GM23338 (cell line): ENCODE results near the gene NID1. TPM values are rescaled to one million over a fixed set of nuclear protein-coding genes. Genes with fewer than 3 reads are reported as not detected.

Experiments used
- ATAC-seq: fragments of 200-7000 bp; cut with Tn5 transposase; 3 replicates; pipeline ENCODE4 v1.9.1; 2020
- DNase-seq: peaks from one replicate; pipeline ENCODE4 v3.0.0-alpha.2; 2015; ENCODE audit warnings: low spot score
- H2AFZ ChIP-seq: fragments of 200-600 bp; sonication (generic); 2 replicates; pipeline ENCODE4 v1.8.0; 2016; ENCODE audit warnings: antibody characterized with exemption, mild to moderate bottlenecking, moderate library complexity
- H3F3A ChIP-seq: fragments of 200-600 bp; sonication (generic); replicated peaks from 2 replicates; pipeline ENCODE4 v1.8.0; 2017; ENCODE audit warnings: antibody characterized with exemption, mixed run types, low read depth
- H3K27ac ChIP-seq: fragments of 200-600 bp; sonication (generic); 2 replicates; pipeline ENCODE4 v1.6.1; 2016; ENCODE audit warnings: low read depth
- H3K27me3 ChIP-seq: fragments of 200-600 bp; sonication (generic); 2 replicates; pipeline ENCODE4 v1.8.0; 2016; ENCODE audit warnings: mild to moderate bottlenecking, mixed run types, moderate library complexity; ENCODE audit not compliant: insufficient read depth
- H3K36me3 ChIP-seq: fragments of 200-600 bp; sonication (generic); 2 replicates; pipeline ENCODE4 v1.8.0; 2016; ENCODE audit warnings: mild to moderate bottlenecking; ENCODE audit not compliant: insufficient read depth
- H3K4me1 ChIP-seq: fragments of 200-600 bp; sonication (generic); 2 replicates; pipeline ENCODE4 v1.8.0; 2016; ENCODE audit warnings: mild to moderate bottlenecking, moderate library complexity; ENCODE audit not compliant: insufficient read depth
- H3K4me2 ChIP-seq: fragments of 200-600 bp; sonication (generic); 2 replicates; pipeline ENCODE4 v1.7.1; 2017; ENCODE audit warnings: mixed run types
- H3K4me3 ChIP-seq: fragments of 200-600 bp; sonication (generic); 2 replicates; pipeline ENCODE4 v1.6.1; 2016; ENCODE audit warnings: mixed run types
- H3K79me2 ChIP-seq: fragments of 200-600 bp; sonication (generic); replicated peaks from 2 replicates; pipeline ENCODE4 v1.8.0; 2017; ENCODE audit warnings: mild to moderate bottlenecking; ENCODE audit not compliant: insufficient read depth
- H3K9me2 ChIP-seq: fragments of 200-600 bp; sonication (generic); 2 replicates; pipeline ENCODE4 v1.8.0; 2017; ENCODE audit not compliant: insufficient read depth
- H4K20me1 ChIP-seq: fragments of 200-600 bp; sonication (generic); replicated peaks from 2 replicates; pipeline ENCODE4 v1.8.0; 2017; ENCODE audit warnings: mild to moderate bottlenecking; ENCODE audit not compliant: insufficient read depth
- H3K27ac Mint-ChIP-seq: 2 replicates; pipeline ENCODE4 v1.8.0; 2020; ENCODE audit warnings: inconsistent platforms, mild to moderate bottlenecking, moderate library complexity, mixed read lengths
- H3K27me3 Mint-ChIP-seq: 3 replicates; pipeline ENCODE4 v1.8.0; 2022; ENCODE audit warnings: low read depth, mild to moderate bottlenecking, moderate library complexity, mixed read lengths, inconsistent platforms; ENCODE audit not compliant: insufficient read depth, poor library complexity
- H3K36me3 Mint-ChIP-seq: 3 replicates; pipeline ENCODE4 v1.8.0; 2021; ENCODE audit warnings: low read depth, mild to moderate bottlenecking, inconsistent platforms, moderate library complexity, mixed read lengths
- H3K4me1 Mint-ChIP-seq: 3 replicates; pipeline ENCODE4 v1.8.0; 2020; ENCODE audit warnings: mild to moderate bottlenecking, inconsistent platforms, mixed read lengths
- H3K4me3 Mint-ChIP-seq: 3 replicates; pipeline ENCODE4 v1.8.0; 2021; ENCODE audit warnings: moderate library complexity, mild to moderate bottlenecking, inconsistent platforms, mixed read lengths
- H3K9me3 Mint-ChIP-seq: 3 replicates; pipeline ENCODE4 v1.8.0; 2020; ENCODE audit warnings: moderate library complexity, mild to moderate bottlenecking, inconsistent platforms, mixed read lengths
- CREB1 ChIP-seq: fragments of 250-450 bp; sonication (Bioruptor Pico); IDR thresholded peaks from 2 replicates; pipeline ENCODE4 v1.5.0; 2020; ENCODE audit warnings: low read depth, mild to moderate bottlenecking, moderate library complexity
- CTCF ChIP-seq, 2 experiments: fragments of 200-600 bp in 1 of 2; sonication (generic) in 1 of 2; conservative IDR thresholded peaks; 2 replicates each; pipeline versions ENCODE4 v1.5.1 to v1.6.1; 2016 to 2017; ENCODE audit warnings: antibody characterized with exemption in 2 of 2, low read depth in 2 of 2, mild to moderate bottlenecking in 2 of 2, moderate library complexity in 1 of 2
- ETS1 ChIP-seq: IDR thresholded peaks from 2 replicates; pipeline ENCODE4 v1.6.1; 2016; ENCODE audit warnings: antibody characterized with exemption
- EZH2 ChIP-seq: fragments of 200-600 bp; sonication (generic); IDR thresholded peaks from one replicate; pipeline ENCODE4 v1.8.0; 2017; ENCODE audit warnings: antibody characterized with exemption, mild to moderate bottlenecking, low read depth; ENCODE audit not compliant: unreplicated experiment
- EZH2phosphoT487 ChIP-seq: fragments of 200-600 bp; sonication (generic); IDR thresholded peaks from one replicate; pipeline ENCODE4 v1.8.1; 2018; ENCODE audit warnings: antibody characterized with exemption; ENCODE audit not compliant: unreplicated experiment
- JUNB ChIP-seq: IDR thresholded peaks from one replicate; pipeline ENCODE4 v1.6.1; 2016; ENCODE audit warnings: antibody characterized with exemption; ENCODE audit not compliant: unreplicated experiment
- NANOG ChIP-seq: IDR thresholded peaks from 2 replicates; pipeline ENCODE4 v1.6.1; 2016; ENCODE audit warnings: antibody characterized with exemption, borderline replicate concordance
- POLR2AphosphoS5 ChIP-seq: IDR thresholded peaks from 2 replicates; pipeline ENCODE4 v1.6.1; 2016; ENCODE audit warnings: antibody characterized with exemption, low read depth
- REST ChIP-seq: IDR thresholded peaks from one replicate; pipeline ENCODE4 v1.6.1; 2018; ENCODE audit warnings: antibody characterized with exemption; ENCODE audit not compliant: unreplicated experiment
- STAT1 ChIP-seq: IDR thresholded peaks from one replicate; pipeline ENCODE4 v1.6.1; 2016; ENCODE audit warnings: antibody characterized with exemption; ENCODE audit not compliant: unreplicated experiment
- ZNF114 ChIP-seq: fragments of 250-450 bp; sonication (Bioruptor Pico); IDR thresholded peaks from 2 replicates; pipeline ENCODE4 v1.5.0; 2020; ENCODE audit warnings: mild to moderate bottlenecking, moderate library complexity
- polyA plus RNA-seq: library from polyadenylated mRNA; unstranded; fragments of >200 nt; fragmentation: Nextera tagmentation; extraction: Ambion mirVana; gene quantifications from 2 replicates; pipeline ENCODE4 v1.2.1, GENCODE V29; 2016
- total RNA-seq: library from RNA; depleted of rRNA; stranded (reverse); fragments of >200 nt; shearing (Covaris generic); gene quantifications from 2 replicates; pipeline ENCODE4 v1.2.3, GENCODE V29; 2014

Gene NID1
- total and polyA plus RNA-seq, 2 experiments from 2014 or later: 7.1 to 32.5 TPM

GRCh38 chr1:235930543-235930942 lies 134.3 kb downstream of the NID1 start:
- peak; percentile 37; the same call in 2 of the 3 replicates for ATAC-seq
- no peak overlapping the region for H3K4me2 ChIP-seq
- no peaks in the 10 kb centered on the region for H3F3A ChIP-seq

GRCh38 chr1:235929216-235929615 lies 135.7 kb downstream of the NID1 start:
- DNase-seq (no peak), ATAC-seq (no peak)
- no peaks in the 10 kb centered on the region for H3K79me2 ChIP-seq
- no peak overlapping the region for H3K4me3 Mint-ChIP-seq
- no peaks in the 10 kb centered on the region for H3K36me3 Mint-ChIP-seq
- H3K9me3 Mint-ChIP-seq: no peaks in the 10 kb centered on the region
- no peaks in the 10 kb centered on the region for H3K27me3 ChIP-seq
- H3F3A ChIP-seq: no peaks in the 10 kb centered on the region
- peaks cover 12% of the 10 kb centered on the region; the same call in 2 of the 3 replicates for H3K4me1 Mint-ChIP-seq
- no peak overlapping the region for H2AFZ ChIP-seq
- H3K4me3 ChIP-seq: no peak overlapping the region
- H3K27ac ChIP-seq: no peak overlapping the region
- peaks cover 12% of the 10 kb centered on the region for H3K27me3 Mint-ChIP-seq
- no peaks in the 10 kb centered on the region; the same call in 1 of the 2 replicates for H4K20me1 ChIP-seq
- peaks cover 5% of the 10 kb centered on the region; the same call in 1 of the 2 replicates for H3K4me1 ChIP-seq
- H3K27ac Mint-ChIP-seq: no peak overlapping the region
- H3K36me3 ChIP-seq: no peaks in the 10 kb centered on the region
- no peak overlapping the region for H3K4me2 ChIP-seq
- H3K9me2 ChIP-seq: no peaks in the 10 kb centered on the region
- TF ChIP-seq NANOG (no peak), EZH2phosphoT487 (no peak), JUNB (no peak), ZNF114 (CRISPR knock-in tag) (no peak), REST (no peak)

More at GRCh38 chr1:235930543-235930942, 134.3 kb downstream of the NID1 start:
- Histone ChIP-seq H3K4me3 (no peak overlapping the region), H3K9me2 (no peaks in the 10 kb centered on the region), H3K27me3 (no peaks in the 10 kb centered on the region), H4K20me1 (no peaks in the 10 kb centered on the region; the same call in 1 of the 2 replicates), H2AFZ (no peak overlapping the region), H3K4me1 (peaks cover 5% of the 10 kb centered on the region; the same call in 1 of the 2 replicates), H3K79me2 (no peaks in the 10 kb centered on the region), H3K36me3 (no peaks in the 10 kb centered on the region), H3K27ac (no peak overlapping the region)
- H3K4me3 Mint-ChIP-seq: no peak overlapping the region
- H3K9me3 Mint-ChIP-seq: no peaks in the 10 kb centered on the region
- H3K4me1 Mint-ChIP-seq: peaks cover 12% of the 10 kb centered on the region; the same call in 2 of the 3 replicates
- DNase-seq: peak; percentile 25
- TF ChIP-seq ETS1: no peak
- no peak for TF ChIP-seq STAT1
- no peak for TF ChIP-seq POLR2AphosphoS5
- no peak for TF ChIP-seq CTCF (conservative IDR thresholded peaks at IDR 0.05; ENCODE audit: low read depth in 2 of 2)
- TF ChIP-seq EZH2: no peak
- no peak for TF ChIP-seq CREB1 (CRISPR knock-in tag)
- no peak for TF ChIP-seq JUNB
- TF ChIP-seq ZNF114 (CRISPR knock-in tag): no peak
- peaks cover 12% of the 10 kb centered on the region for H3K27me3 Mint-ChIP-seq
- H3K36me3 Mint-ChIP-seq: no peaks in the 10 kb centered on the region
- no peak overlapping the region for H3K27ac Mint-ChIP-seq
